Muscle of arm (tissue), 12 donors: ENCODE measurements around the gene NCCRP1. TPM values are rescaled to one million over a fixed set of nuclear protein-coding genes. Genes with fewer than 3 reads are reported as not detected.

Source experiments
- DNase-seq: peaks from one replicate; pipeline ENCODE4 v3.0.0-alpha.2; 2013
- polyA plus RNA-seq, 12 donors: library from polyadenylated mRNA; unstranded; fragments of 120-200 nt; gene quantifications; one replicate each; pipeline ENCODE4 v1.2.1, GENCODE V29; 2013; ENCODE audit not compliant: insufficient read length in 12 of 12

The NCCRP1 gene
- polyA plus RNA-seq, 12 donors = 0.10 to 1.5 (median 0.17) TPM; not detected in 4

- DNase-seq = no peak
Observed at GRCh38 chr19:39179754-39180153, 17.0 kb upstream of the NCCRP1 start.

GRCh38 chr19:39180749-39181148, 16.0 kb upstream of the NCCRP1 start:
- no peak for DNase-seq

- no peak for DNase-seq
Observed at GRCh38 chr19:39181500-39182173, 15.1 kb upstream of the NCCRP1 start.

- no peak for DNase-seq
Observed at GRCh38 chr19:39182174-39182505, 14.6 kb upstream of the NCCRP1 start.

GRCh38 chr19:39183104-39183503, 13.7 kb upstream of the NCCRP1 start:
- no peak for DNase-seq

GRCh38 chr19:39186391-39186790, 10.4 kb upstream of the NCCRP1 start:
- DNase-seq = no peak

- DNase-seq = no peak
Observed at GRCh38 chr19:39187552-39187943, 9.2 kb upstream of the NCCRP1 start.

- DNase-seq = no peak
Observed at GRCh38 chr19:39188960-39189359, 7.8 kb upstream of the NCCRP1 start.

GRCh38 chr19:39190768-39191167, 6.0 kb upstream of the NCCRP1 start:
- DNase-seq = no peak

- DNase-seq = no peak
Observed at GRCh38 chr19:39192846-39193245, 3.9 kb upstream of the NCCRP1 start.

GRCh38 chr19:39193803-39194202, 3.0 kb upstream of the NCCRP1 start:
- DNase-seq = no peak

- DNase-seq = no peak
Observed at GRCh38 chr19:39194832-39195542, 1.8 kb upstream of the NCCRP1 start.

- DNase-seq = no peak
Observed at GRCh38 chr19:39195755-39196154, 1.0 kb upstream of the NCCRP1 start.

GRCh38 chr19:39196320-39196719, 444 bp upstream of the NCCRP1 start:
- DNase-seq = no peak

GRCh38 chr19:39197808-39198207, 1.0 kb downstream of the NCCRP1 start:
- no peak for DNase-seq

- no peak for DNase-seq
Observed at GRCh38 chr19:39199025-39199424, 2.3 kb downstream of the NCCRP1 start.

- DNase-seq = no peak
Observed at GRCh38 chr19:39200066-39200802, 3.5 kb downstream of the NCCRP1 start.

- DNase-seq = no peak
Observed at GRCh38 chr19:39200803-39201115, 4.0 kb downstream of the NCCRP1 start.

- DNase-seq = no peak
Observed at GRCh38 chr19:39202998-39203355, 6.2 kb downstream of the NCCRP1 start.

- no peak for DNase-seq
Observed at GRCh38 chr19:39203372-39204341, 6.9 kb downstream of the NCCRP1 start, which contains the start of gene SYCN. Gene SYCN, minus strand, starts transcription at chr19:39204263. Its CDS starts 9 bp downstream, at chr19:39204254.

GRCh38 chr19:39205449-39205764, 8.6 kb downstream of the NCCRP1 start:
- DNase-seq = no peak

GRCh38 chr19:39206122-39206521, 9.4 kb downstream of the NCCRP1 start:
- no peak for DNase-seq
